ENCODE measurements around the gene WWTR1. TPM values are rescaled to one million over a fixed set of nuclear protein-coding genes. Genes with fewer than 3 reads are reported as not detected.

WWTR1 gene
- total and polyA plus RNA-seq, 3 donors from 2014 or later = 19.4 to 47.0 (median 46.5) TPM

- WGBS, 2 donors = 30 to 37% methylated on average over 8 of the region's 8 CpGs
- H3K27me3 ChIP-seq = no peaks in the 10 kb centered on the region
- H3K27ac ChIP-seq = peak overlapping the region in 1 of 2 donors; percentile 41
- TF ChIP-seq POLR2A (IDR thresholded peaks at IDR 0.05) (no peak), CTCF (IDR thresholded peaks at IDR 0.05) (no peak)
- peaks cover 48% of the 10 kb centered on the region for H3K4me1 ChIP-seq
- no peaks in the 10 kb centered on the region for H3K9me3 ChIP-seq
- H3K4me3 ChIP-seq = no peak overlapping the region
- DNase-seq = no peak
- intact Hi-C loops (cut with DNase I; ENCODE audit: low total_unique reads) = loop anchor here (5.0 kb wide), 1 partner anchor 125 kb away; the partner anchor contains the start of gene WWTR1
- no peaks in the 10 kb centered on the region for H3K36me3 ChIP-seq (ENCODE audit: low read depth, missing control alignments)
Measured at GRCh38 chr3:149532489-149533180, 125.2 kb downstream of the WWTR1 start.

- TF ChIP-seq POLR2A (IDR thresholded peaks at IDR 0.05) = no peak
- TF ChIP-seq CTCF (IDR thresholded peaks at IDR 0.05) = no peak
- Histone ChIP-seq H3K27ac (no peak overlapping the region), H3K36me3 (ENCODE audit: low read depth, missing control alignments) (peaks cover 3% of the 10 kb centered on the region), H3K4me3 (no peak overlapping the region), H3K9me3 (no peaks in the 10 kb centered on the region), H3K27me3 (no peaks in the 10 kb centered on the region), H3K4me1 (peaks cover 25% of the 10 kb centered on the region)
- intact Hi-C loops (cut with DNase I; ENCODE audit: low total_unique reads) = no loop called here
- no peak for DNase-seq
- WGBS, 2 donors = 81 to 83% methylated on average over 2 of the region's 2 CpGs
Measured at GRCh38 chr3:149529099-149529498, 128.7 kb downstream of the WWTR1 start.

- H3K9me3 ChIP-seq = no peaks in the 10 kb centered on the region
- peak overlapping the region in 1 of 2 donors; percentile 56 for H3K27ac ChIP-seq
- H3K4me3 ChIP-seq = no peak overlapping the region
- no peak for DNase-seq
- 56 to 57% methylated on average over 4 of the region's 4 CpGs for WGBS, 2 donors
- H3K4me1 ChIP-seq = peaks cover 18% of the 10 kb centered on the region
- intact Hi-C loops (cut with DNase I; ENCODE audit: low total_unique reads) = no loop called here
- no peaks in the 10 kb centered on the region for H3K27me3 ChIP-seq
- H3K36me3 ChIP-seq (ENCODE audit: low read depth, missing control alignments) = peaks cover 3% of the 10 kb centered on the region
- TF ChIP-seq CTCF (IDR thresholded peaks at IDR 0.05) = no peak
- TF ChIP-seq POLR2A (IDR thresholded peaks at IDR 0.05) = no peak
Measured at GRCh38 chr3:149528340-149528650, 129.5 kb downstream of the WWTR1 start.

GRCh38 chr3:149527531-149528339 is 130.1 kb downstream of the WWTR1 start:
- Histone ChIP-seq H3K36me3 (ENCODE audit: low read depth, missing control alignments) (peaks cover 3% of the 10 kb centered on the region), H3K4me3 (no peak overlapping the region), H3K27ac (peak overlapping the region in 1 of 2 donors; percentile 56), H3K9me3 (no peaks in the 10 kb centered on the region), H3K4me1 (peaks cover 13% of the 10 kb centered on the region), H3K27me3 (no peaks in the 10 kb centered on the region)
- 49 to 66% methylated on average over 5 of the region's 5 CpGs for WGBS, 2 donors
- no peak for DNase-seq
- intact Hi-C loops (cut with DNase I; ENCODE audit: low total_unique reads) = no loop called here
- TF ChIP-seq POLR2A (IDR thresholded peaks at IDR 0.05) = no peak
- TF ChIP-seq CTCF (IDR thresholded peaks at IDR 0.05) = peak in 1 of 3 experiments; percentile 8

Data from testis (tissue), 3 donors.